HEK293 (cell line): ENCODE measurements around the gene DSG3.

Experiments
- REST ChIP-seq: fragments of 450-650 bp; formaldehyde crosslinking; IDR thresholded peaks from 2 replicates; pipeline ENCODE4 v1.5.1; 2016; ENCODE audit warnings: missing biosample characterization, missing genetic modification characterization
- ZBTB1 ChIP-seq: fragments of 450-650 bp; formaldehyde crosslinking; IDR thresholded peaks from 2 replicates; pipeline ENCODE4 v1.5.1; 2016; ENCODE audit warnings: missing biosample characterization, missing genetic modification characterization
- ZBTB10 ChIP-seq: fragments of 450-650 bp; formaldehyde crosslinking; IDR thresholded peaks from 2 replicates; pipeline ENCODE4 v1.5.1; 2016; ENCODE audit warnings: missing biosample characterization, missing genetic modification characterization
- ZNF121 ChIP-seq: fragments of 450-650 bp; formaldehyde crosslinking; IDR thresholded peaks from 2 replicates; pipeline ENCODE4 v1.5.1; 2016; ENCODE audit warnings: missing biosample characterization, missing genetic modification characterization
- ZNF274 ChIP-seq, 2 experiments: fragments of 200-500 bp in 1 of 2; fragments of 450-650 bp in 1 of 2; sonication (Bioruptor generic) in 1 of 2; formaldehyde crosslinking in 1 of 2; IDR thresholded peaks; 2 replicates each; pipeline versions ENCODE4 v1.5.1 to v1.6.1; 2014 to 2016; ENCODE audit warnings: borderline replicate concordance in 1 of 2, inconsistent platforms in 1 of 2, low read length in 1 of 2, missing biosample characterization in 1 of 2, missing genetic modification characterization in 1 of 2
- ZNF324 ChIP-seq: fragments of 450-650 bp; formaldehyde crosslinking; IDR thresholded peaks from 2 replicates; pipeline ENCODE4 v1.5.1; 2016; ENCODE audit warnings: missing biosample characterization, missing genetic modification characterization
- ZNF335 ChIP-seq: fragments of 450-650 bp; formaldehyde crosslinking; conservative IDR thresholded peaks from 2 replicates; pipeline ENCODE4 v1.5.1; 2016; ENCODE audit warnings: missing biosample characterization, missing genetic modification characterization
- ZNF366 ChIP-seq: fragments of 450-650 bp; formaldehyde crosslinking; conservative IDR thresholded peaks from 2 replicates; pipeline ENCODE4 v1.5.1; 2016; ENCODE audit warnings: missing biosample characterization, missing genetic modification characterization
- ZNF398 ChIP-seq: fragments of 450-650 bp; formaldehyde crosslinking; IDR thresholded peaks from 2 replicates; pipeline ENCODE4 v1.5.1; 2017; ENCODE audit warnings: missing biosample characterization, missing genetic modification characterization
- ZNF423 ChIP-seq: fragments of 450-650 bp; formaldehyde crosslinking; IDR thresholded peaks from 2 replicates; pipeline ENCODE4 v1.5.1; 2016; ENCODE audit warnings: missing biosample characterization, missing genetic modification characterization
- ZNF664 ChIP-seq: fragments of 450-650 bp; formaldehyde crosslinking; IDR thresholded peaks from 2 replicates; pipeline ENCODE4 v1.5.1; 2016; ENCODE audit warnings: missing biosample characterization, missing genetic modification characterization

GRCh38 chr18:31403409-31403808, 44.1 kb upstream of the DSG3 start:
- no peak for TF ChIP-seq ZNF398 (tag by site-specific recombination)
- TF ChIP-seq ZNF121 (tag by site-specific recombination) = no peak
- no peak for TF ChIP-seq ZNF366
- no peak for TF ChIP-seq ZNF274 (IDR thresholded peaks at IDR 0.05; ENCODE audit: low read length)
- TF ChIP-seq ZNF274 (tag by site-specific recombination; IDR thresholded peaks at IDR 0.05; ENCODE audit: borderline replicate concordance) = no peak
- no peak for TF ChIP-seq ZNF423 (tag by site-specific recombination)
- no peak for TF ChIP-seq ZBTB1 (tag by site-specific recombination)
- no peak for TF ChIP-seq REST (tag by site-specific recombination)
- TF ChIP-seq ZBTB10 (tag by site-specific recombination) = no peak
- no peak for TF ChIP-seq ZNF335 (tag by site-specific recombination)
- TF ChIP-seq ZNF664 = no peak
- no peak for TF ChIP-seq ZNF324
